Fibroblast of lung (primary cell): Measurements from ENCODE around the gene PARP12. TPM values are rescaled to one million over a fixed set of nuclear protein-coding genes. Genes with fewer than 3 reads are reported as not detected.

Source experiments
- DNase-seq, 2 donors: peaks; one replicate each; pipeline versions ENCODE4 v3.0.0 to v3.0.0-alpha.2; 2010; ENCODE audit warnings: low read depth in 2 of 2
- H2AFZ ChIP-seq: 2 replicates; pipeline ENCODE4 v1.5.1; 2012; ENCODE audit warnings: low read length, control low read depth, inconsistent platforms
- H3K27ac ChIP-seq: 2 replicates; pipeline ENCODE4 v1.5.1; 2011; ENCODE audit warnings: low read length, control low read depth; ENCODE audit not compliant: insufficient read depth
- H3K27me3 ChIP-seq: 2 replicates; pipeline ENCODE4 v1.5.1; 2011; ENCODE audit warnings: mild to moderate bottlenecking, low read length; ENCODE audit not compliant: control insufficient read depth, insufficient read depth
- H3K36me3 ChIP-seq: 2 replicates; pipeline ENCODE4 v1.5.1; 2011; ENCODE audit warnings: low read length; ENCODE audit not compliant: control insufficient read depth, insufficient read depth
- H3K4me1 ChIP-seq: 2 replicates; pipeline ENCODE4 v1.5.1; 2011; ENCODE audit warnings: low read length; ENCODE audit not compliant: control insufficient read depth, insufficient read depth; ENCODE audit errors: extremely low read depth
- H3K4me2 ChIP-seq: 2 replicates; pipeline ENCODE4 v1.5.1; 2011; ENCODE audit warnings: low read length, control low read depth; ENCODE audit not compliant: insufficient read depth; ENCODE audit errors: extremely low read depth
- H3K4me3 ChIP-seq, 4 experiments: fragments of 200-600 bp in 1 of 4; sonication (generic) in 1 of 4; replicated peaks in 1 of 4; 2 replicates each; pipeline ENCODE4 v1.5.1; 2011 to 2016; ENCODE audit warnings: low read length in 4 of 4, low read depth in 3 of 4, mild to moderate bottlenecking in 3 of 4, control low read depth in 2 of 4, inconsistent platforms in 1 of 4, mixed read lengths in 1 of 4; ENCODE audit not compliant: insufficient read depth in 1 of 4; ENCODE audit errors: control extremely low read depth in 1 of 4
- H3K79me2 ChIP-seq: 2 replicates; pipeline ENCODE4 v1.5.1; 2012; ENCODE audit warnings: mild to moderate bottlenecking, low read length, inconsistent platforms; ENCODE audit not compliant: control insufficient read depth, insufficient read depth
- H3K9ac ChIP-seq: 2 replicates; pipeline ENCODE4 v1.5.1; 2011; ENCODE audit warnings: mild to moderate bottlenecking, low read length, control low read depth; ENCODE audit not compliant: insufficient read depth
- H3K9me3 ChIP-seq: 2 replicates; pipeline ENCODE4 v1.5.1; 2012; ENCODE audit warnings: low read depth, low read length; ENCODE audit not compliant: control insufficient read depth, insufficient read depth
- H4K20me1 ChIP-seq: 2 replicates; pipeline ENCODE4 v1.5.1; 2011; ENCODE audit warnings: low read length; ENCODE audit not compliant: control insufficient read depth, insufficient read depth; ENCODE audit errors: extremely low read depth
- EZH2 ChIP-seq: IDR thresholded peaks from 2 replicates; pipeline ENCODE4 v1.5.1; 2012; ENCODE audit warnings: low read length, control low read depth, mild to moderate bottlenecking; ENCODE audit errors: missing control alignments
- polyA plus RNA-seq, 2 donors: library from polyadenylated mRNA; depleted of rRNA in 1 of 2; stranded (reverse) in 1 of 2; unstranded in 1 of 2; fragments of >200 nt; gene quantifications; 2 replicates each; pipeline ENCODE4 v1.2.1, GENCODE V29; 2011 to 2012; ENCODE audit warnings: missing spikeins in 1 of 2
- total RNA-seq: library from RNA; depleted of rRNA; stranded (reverse); fragments of >200 nt; gene quantifications from 2 replicates; pipeline ENCODE4 v1.2.1, GENCODE V29; 2014
- TF ChIP-seq, protein P1 (sequence below), 2 donors: IDR thresholded peaks in 1 of 2; conservative IDR thresholded peaks in 1 of 2; 1 replicate in 1 of 2; 2 replicates in 1 of 2; pipeline ENCODE4 v1.5.1; 2011 to 2012; ENCODE audit warnings: low read length in 2 of 2, control low read depth in 1 of 2, inconsistent platforms in 1 of 2, low read depth in 1 of 2, mild to moderate bottlenecking in 1 of 2

The PARP12 gene
- total and polyA plus RNA-seq, 2 donors (not counting 1 experiment from before 2014, with no cell fraction given): 16.9 to 24.9 TPM

DNA sequence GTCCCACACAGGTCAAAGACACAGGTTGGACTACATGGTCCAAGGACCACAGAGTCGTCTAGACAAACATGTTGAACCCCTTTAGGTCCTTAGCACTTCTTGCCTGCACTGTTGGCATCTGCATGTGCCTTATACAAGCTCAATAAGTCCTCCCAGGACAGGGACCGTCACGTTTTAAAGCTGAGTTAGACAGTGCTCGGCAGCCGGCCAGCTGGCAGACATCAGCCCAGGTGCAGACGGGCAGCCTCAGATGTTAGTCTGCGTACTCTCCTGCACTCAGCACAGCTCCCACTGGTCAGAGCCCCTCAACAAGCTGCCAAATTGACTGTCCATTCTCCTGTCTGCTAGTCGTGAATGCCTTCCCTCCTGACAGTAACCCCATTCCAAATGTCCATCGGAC is 34.9 kb downstream of the PARP12 start:
- no peak for DNase-seq
- H3K27ac ChIP-seq: no peak overlapping the region
- no peaks in the 10 kb centered on the region for H3K4me1 ChIP-seq
- H3K27me3 ChIP-seq: no peaks in the 10 kb centered on the region
- H3K4me3 ChIP-seq: no peak overlapping the region
- H3K9me3 ChIP-seq: no peaks in the 10 kb centered on the region
- H2AFZ ChIP-seq: no peak overlapping the region
- no peak overlapping the region for H3K4me2 ChIP-seq
- H3K79me2 ChIP-seq: no peaks in the 10 kb centered on the region
- H3K36me3 ChIP-seq: peaks cover 8% of the 10 kb centered on the region
- no peak overlapping the region for H3K9ac ChIP-seq
- no peaks in the 10 kb centered on the region for H4K20me1 ChIP-seq
- no peak for TF ChIP-seq EZH2
- TF ChIP-seq, protein P1, sequence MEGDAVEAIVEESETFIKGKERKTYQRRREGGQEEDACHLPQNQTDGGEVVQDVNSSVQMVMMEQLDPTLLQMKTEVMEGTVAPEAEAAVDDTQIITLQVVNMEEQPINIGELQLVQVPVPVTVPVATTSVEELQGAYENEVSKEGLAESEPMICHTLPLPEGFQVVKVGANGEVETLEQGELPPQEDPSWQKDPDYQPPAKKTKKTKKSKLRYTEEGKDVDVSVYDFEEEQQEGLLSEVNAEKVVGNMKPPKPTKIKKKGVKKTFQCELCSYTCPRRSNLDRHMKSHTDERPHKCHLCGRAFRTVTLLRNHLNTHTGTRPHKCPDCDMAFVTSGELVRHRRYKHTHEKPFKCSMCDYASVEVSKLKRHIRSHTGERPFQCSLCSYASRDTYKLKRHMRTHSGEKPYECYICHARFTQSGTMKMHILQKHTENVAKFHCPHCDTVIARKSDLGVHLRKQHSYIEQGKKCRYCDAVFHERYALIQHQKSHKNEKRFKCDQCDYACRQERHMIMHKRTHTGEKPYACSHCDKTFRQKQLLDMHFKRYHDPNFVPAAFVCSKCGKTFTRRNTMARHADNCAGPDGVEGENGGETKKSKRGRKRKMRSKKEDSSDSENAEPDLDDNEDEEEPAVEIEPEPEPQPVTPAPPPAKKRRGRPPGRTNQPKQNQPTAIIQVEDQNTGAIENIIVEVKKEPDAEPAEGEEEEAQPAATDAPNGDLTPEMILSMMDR (conservative IDR thresholded peaks at IDR 0.05 in 1 of 2, IDR thresholded peaks at IDR 0.05 in 1 of 2; ENCODE audit: low read depth in 1 of 2, low read length in 2 of 2): no peak

DNA sequence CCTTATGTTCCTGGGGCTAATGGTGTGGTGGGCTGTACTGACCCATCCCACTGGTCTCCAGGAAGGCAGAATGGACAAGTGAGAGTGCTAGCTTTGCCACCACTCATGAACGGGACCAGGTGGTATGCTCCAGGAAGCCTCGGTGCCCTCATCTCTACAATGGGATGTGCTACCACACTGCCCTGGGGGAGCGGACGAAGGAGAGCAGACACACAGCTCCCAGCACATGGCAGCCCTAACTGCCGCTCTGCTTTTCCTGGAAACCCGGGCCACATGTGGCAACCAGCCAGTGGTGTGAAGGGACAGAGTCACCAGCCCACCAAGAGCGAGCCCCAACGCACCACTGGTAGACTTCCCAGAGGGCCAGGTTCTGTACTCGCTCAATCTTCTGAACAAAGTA is 35.8 kb downstream of the PARP12 start:
- Histone ChIP-seq H3K4me3 (no peak overlapping the region), H3K36me3 (peaks cover 8% of the 10 kb centered on the region), H3K9ac (no peak overlapping the region), H3K79me2 (no peaks in the 10 kb centered on the region), H3K27me3 (no peaks in the 10 kb centered on the region), H3K27ac (no peak overlapping the region), H3K4me2 (no peak overlapping the region), H4K20me1 (no peaks in the 10 kb centered on the region), H3K4me1 (no peaks in the 10 kb centered on the region), H3K9me3 (no peaks in the 10 kb centered on the region), H2AFZ (no peak overlapping the region)
- no peak for TF ChIP-seq EZH2
- TF ChIP-seq, protein P1 (conservative IDR thresholded peaks at IDR 0.05 in 1 of 2, IDR thresholded peaks at IDR 0.05 in 1 of 2; ENCODE audit: low read depth in 1 of 2, low read length in 2 of 2): no peak
- no peak for DNase-seq

DNA sequence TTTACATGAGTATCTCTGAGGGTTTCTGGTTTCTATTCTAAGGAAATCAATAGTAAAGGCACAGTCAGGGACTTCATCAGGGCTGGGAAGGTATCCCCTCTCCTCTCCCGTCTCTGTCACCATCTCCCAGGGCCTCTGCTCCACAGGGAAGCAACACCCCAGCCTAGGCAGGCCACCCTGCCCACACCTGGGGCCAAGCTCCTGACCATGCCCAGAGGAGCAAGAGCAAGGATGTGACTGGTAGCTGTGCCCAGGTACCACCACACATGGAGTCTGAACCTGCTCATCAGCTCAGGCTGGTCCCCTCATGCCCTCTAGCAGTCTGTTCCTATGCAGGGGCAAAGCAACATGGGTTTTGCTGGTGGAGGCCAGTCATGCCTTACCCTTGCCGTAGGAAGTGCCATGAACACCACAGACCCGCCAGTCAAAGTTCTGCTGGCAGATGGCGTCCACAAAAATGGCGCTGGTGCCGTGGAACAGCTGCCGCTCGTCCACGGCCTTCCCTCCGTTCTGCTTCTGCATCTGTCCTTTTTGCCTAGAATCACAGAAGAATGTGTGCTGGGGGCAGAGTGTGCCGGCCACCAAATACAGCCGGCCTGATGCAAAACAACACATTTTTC is 36.8 kb downstream of the PARP12 start:
- Histone ChIP-seq H3K36me3 (peaks cover 8% of the 10 kb centered on the region), H3K9ac (no peak overlapping the region), H3K79me2 (no peaks in the 10 kb centered on the region), H3K27me3 (no peaks in the 10 kb centered on the region), H4K20me1 (no peaks in the 10 kb centered on the region), H3K4me2 (no peak overlapping the region), H3K4me1 (no peaks in the 10 kb centered on the region), H3K9me3 (no peaks in the 10 kb centered on the region), H2AFZ (no peak overlapping the region), H3K27ac (no peak overlapping the region), H3K4me3 (no peak overlapping the region)
- no peak for TF ChIP-seq EZH2
- TF ChIP-seq, protein P1 (conservative IDR thresholded peaks at IDR 0.05 in 1 of 2, IDR thresholded peaks at IDR 0.05 in 1 of 2; ENCODE audit: low read depth in 1 of 2, low read length in 2 of 2): no peak
- no peak for DNase-seq
